ENCODE results near the gene CRBN.

GRCh38 chr3:3110749-3111361 lies 68.6 kb downstream of the CRBN start:
- no peak for TF ChIP-seq CTCF (conservative IDR thresholded peaks at IDR 0.05)
- no peak for TF ChIP-seq ZFX (IDR thresholded peaks at IDR 0.05)
